ENCODE measurements around the gene CA5B. TPM values are rescaled to one million over a fixed set of nuclear protein-coding genes. Genes with fewer than 3 reads are reported as not detected.

CA5B gene
- total and polyA plus RNA-seq, 2 of the 8 experiments (the other 6 are each of a cell fraction or from before 2014, with no cell fraction given): 3.3 to 8.6 TPM

DNA sequence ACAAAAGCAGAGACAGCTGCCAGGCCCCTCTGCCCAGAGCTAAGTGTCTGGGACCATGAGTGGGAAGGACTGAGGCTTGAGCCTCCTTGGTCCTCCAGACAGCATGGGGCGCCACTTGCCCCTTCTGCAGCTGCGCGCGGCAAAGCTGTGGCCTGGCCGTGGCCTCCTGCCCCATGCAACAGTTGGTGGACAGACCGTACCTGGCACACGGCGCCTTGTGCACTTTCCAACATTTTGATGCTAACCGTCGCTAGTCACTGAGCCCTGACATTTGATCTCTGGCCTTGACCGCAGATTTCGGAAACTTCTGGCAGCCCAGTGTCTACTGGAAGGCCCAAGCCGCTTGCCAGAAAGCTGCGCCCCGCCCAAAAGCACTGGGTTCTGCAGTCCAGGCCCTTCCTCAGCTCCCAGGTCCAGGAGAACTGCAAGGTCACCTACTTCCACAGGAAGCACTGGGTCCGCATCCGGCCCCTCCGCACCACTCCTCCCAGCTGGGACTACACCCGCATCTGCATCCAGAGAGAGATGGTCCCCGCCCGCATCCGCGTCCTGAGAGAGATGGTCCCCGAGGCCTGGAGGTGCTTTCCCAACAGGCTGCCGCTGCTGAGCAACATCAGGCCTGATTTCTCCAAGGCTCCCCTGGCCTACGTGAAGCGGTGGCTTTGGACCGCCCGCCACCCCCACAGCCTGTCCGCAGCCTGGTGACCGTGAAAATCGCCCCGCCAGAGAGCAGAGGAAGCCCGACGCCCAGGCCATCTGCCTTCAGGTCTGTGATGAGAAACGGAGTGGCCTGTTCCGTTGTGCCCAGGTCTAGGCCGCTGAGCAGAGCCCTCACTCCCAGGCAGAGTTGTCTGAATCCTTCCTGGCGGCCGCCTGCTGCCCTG is 35.3 kb upstream of the CA5B start:
- no peaks in the 10 kb centered on the region for H3K27me3 ChIP-seq (replicated peaks in 1 of 4; ENCODE audit: control insufficient read depth in 3 of 4, extremely low read depth in 1 of 4, insufficient read depth in 3 of 4, low read length in 3 of 4)
- no peak overlapping the region for H2AK5ac ChIP-seq (ENCODE audit: low read depth, low read length)
- no peak overlapping the region for H4K5ac ChIP-seq (ENCODE audit: insufficient read length, low read depth, low read length)
- no peak overlapping the region for H3K14ac ChIP-seq (ENCODE audit: insufficient read length)
- no peak overlapping the region for H3K23ac ChIP-seq (ENCODE audit: insufficient read length)
- no peak overlapping the region for H2BK12ac ChIP-seq (ENCODE audit: low read depth, low read length)
- H2BK15ac ChIP-seq (ENCODE audit: low read length): no peak overlapping the region
- H3K9me3 ChIP-seq (ENCODE audit: insufficient read depth in 2 of 2, low read depth in 1 of 2, low read length in 1 of 2): no peaks in the 10 kb centered on the region
- peaks cover 0 to 3% (median 0%) of the 10 kb centered on the region in 4 experiments; a peak in 1 of 8 replicates for H3K36me3 ChIP-seq (ENCODE audit: control insufficient read depth in 2 of 4, insufficient read depth in 4 of 4, low read length in 3 of 4)
- no peak overlapping the region for H4K91ac ChIP-seq (replicated peaks; ENCODE audit: insufficient read length, low read length)
- H3K4ac ChIP-seq (replicated peaks; ENCODE audit: insufficient read length, low read depth, low read length): no peak overlapping the region
- H2BK20ac ChIP-seq (ENCODE audit: low read length): no peak overlapping the region
- H2AFZ ChIP-seq (ENCODE audit: low read length): no peak overlapping the region
- H3K27ac ChIP-seq (ENCODE audit: low read depth, low read length): no peak overlapping the region
- no peaks in the 10 kb centered on the region for H3K4me1 ChIP-seq (replicated peaks in 1 of 4; ENCODE audit: control insufficient read depth in 3 of 4, insufficient read depth in 4 of 4, low read length in 3 of 4)
- ChIA-PET POLR2A (ENCODE audit: partially characterized antibody) (no interaction called here), CTCF (ENCODE audit: partially characterized antibody) (interaction anchor here (0.6 kb wide), 2 partner anchors 16 to 158 kb away, joined by 3 read pairs; no protein-coding TSS in a partner anchor)
- no peaks in the 10 kb centered on the region for H3K23me2 ChIP-seq (ENCODE audit: low read depth, low read length)
- WGBS, 2 experiments (ENCODE audit: extremely low coverage in 1 of 2, insufficient coverage in 1 of 2, insufficient read length in 1 of 2, insufficient replicate concordance in 2 of 2, low coverage in 1 of 2, low lambda C conversion rate in 2 of 2, missing lambda C conversion rate in 1 of 2): 95% methylated on average over 10 of the region's 40 CpGs; no CpG with 5 or more reads in 1 of the 2 experiments
- H3K79me2 ChIP-seq (ENCODE audit: control insufficient read depth in 1 of 2, insufficient read depth in 2 of 2, low read length in 2 of 2): no peaks in the 10 kb centered on the region
- H3K9ac ChIP-seq (replicated peaks in 1 of 4; ENCODE audit: extremely low read depth in 1 of 4, low read depth in 3 of 4, low read length in 3 of 4): no peak overlapping the region
- H2BK120ac ChIP-seq (replicated peaks; ENCODE audit: low read depth, low read length): no peak overlapping the region
- no peak for FAIRE-seq
- H4K8ac ChIP-seq (ENCODE audit: extremely low read depth, insufficient read depth, low read length): no peak overlapping the region
- no peak overlapping the region for H2BK5ac ChIP-seq (ENCODE audit: low read depth, low read length)
- no peak overlapping the region for H3K4me3 ChIP-seq (ENCODE audit: extremely low read depth in 1 of 4, insufficient read depth in 2 of 4, low read depth in 3 of 4, low read length in 4 of 4)
- no peak overlapping the region for H3K56ac ChIP-seq (replicated peaks; ENCODE audit: insufficient read length, low read depth, low read length)
- H3K18ac ChIP-seq (ENCODE audit: extremely low read depth, low read length): no peak overlapping the region
- H4K20me1 ChIP-seq (replicated peaks in 1 of 2; ENCODE audit: control insufficient read depth in 1 of 2, insufficient read depth in 2 of 2, low read length in 2 of 2): no peaks in the 10 kb centered on the region
- no peak for DNase-seq (ENCODE audit: low read depth in 1 of 2, low spot score in 2 of 2)
- no peaks in the 10 kb centered on the region for H3K79me1 ChIP-seq (ENCODE audit: low read depth, low read length)
- no peak overlapping the region for H3K4me2 ChIP-seq (ENCODE audit: insufficient read depth in 1 of 2, low read depth in 2 of 2, low read length in 2 of 2)
- no peak for TF ChIP-seq SP1 (IDR thresholded peaks at IDR 0.05; ENCODE audit: low read depth, low read length)
- no peak for TF ChIP-seq NRF1 (IDR thresholded peaks at IDR 0.05; ENCODE audit: low read depth, low read length)
- TF ChIP-seq SIX5 (IDR thresholded peaks at IDR 0.05; ENCODE audit: low read depth, low read length): no peak
- TF ChIP-seq CBX8 (IDR thresholded peaks at IDR 0.05; ENCODE audit: borderline replicate concordance, low read depth, low read length): no peak
- no peak for TF ChIP-seq POLR2A (IDR thresholded peaks at IDR 0.05; ENCODE audit: control extremely low read depth in 1 of 2, low read depth in 2 of 2, low read length in 2 of 2)
- TF ChIP-seq, protein P1, sequence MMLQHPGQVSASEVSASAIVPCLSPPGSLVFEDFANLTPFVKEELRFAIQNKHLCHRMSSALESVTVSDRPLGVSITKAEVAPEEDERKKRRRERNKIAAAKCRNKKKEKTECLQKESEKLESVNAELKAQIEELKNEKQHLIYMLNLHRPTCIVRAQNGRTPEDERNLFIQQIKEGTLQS (IDR thresholded peaks at IDR 0.05; ENCODE audit: insufficient read depth, low read depth, low read length): no peak
- TF ChIP-seq GABPA (IDR thresholded peaks at IDR 0.05; ENCODE audit: borderline replicate concordance, insufficient read depth, low read length): no peak
- TF ChIP-seq, protein P2, sequence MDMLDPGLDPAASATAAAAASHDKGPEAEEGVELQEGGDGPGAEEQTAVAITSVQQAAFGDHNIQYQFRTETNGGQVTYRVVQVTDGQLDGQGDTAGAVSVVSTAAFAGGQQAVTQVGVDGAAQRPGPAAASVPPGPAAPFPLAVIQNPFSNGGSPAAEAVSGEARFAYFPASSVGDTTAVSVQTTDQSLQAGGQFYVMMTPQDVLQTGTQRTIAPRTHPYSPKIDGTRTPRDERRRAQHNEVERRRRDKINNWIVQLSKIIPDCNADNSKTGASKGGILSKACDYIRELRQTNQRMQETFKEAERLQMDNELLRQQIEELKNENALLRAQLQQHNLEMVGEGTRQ (IDR thresholded peaks at IDR 0.05; ENCODE audit: low read length): no peak
- TF ChIP-seq RXRA (IDR thresholded peaks at IDR 0.05; ENCODE audit: insufficient read depth, low read depth, low read length): no peak
- TF ChIP-seq RNF2 (IDR thresholded peaks at IDR 0.05; ENCODE audit: borderline replicate concordance, low read depth, low read length, missing control alignments, poor library complexity, severe bottlenecking): no peak
- TF ChIP-seq TEAD4 (IDR thresholded peaks at IDR 0.05; ENCODE audit: low read depth, low read length): no peak
